GM12878 (cell line): ENCODE results near the gene SEMA3B. TPM values are rescaled to one million over a fixed set of nuclear protein-coding genes. Genes with fewer than 3 reads are reported as not detected.
A peak's percentile ranks its signal among the peaks of the same experiment; 100 is the strongest.

Experiments used
- ASH2L ChIP-seq: fragments of 300-600, 200-600 bp; sonication (generic); IDR thresholded peaks from 2 replicates; pipeline ENCODE4 v1.6.1; 2017; ENCODE audit warnings: low read depth, mild to moderate bottlenecking, borderline replicate concordance
- BMI1 ChIP-seq: fragments of 450-650 bp; IDR thresholded peaks from 2 replicates; pipeline ENCODE4 v1.6.1; 2016; ENCODE audit warnings: mild to moderate bottlenecking, moderate library complexity, borderline replicate concordance
- CTCF ChIP-seq, 3 experiments: IDR thresholded peaks in 2 of 3; conservative IDR thresholded peaks in 1 of 3; 2 replicates each; pipeline ENCODE4 v1.5.1; 2011; ENCODE audit warnings: low read depth in 3 of 3, low read length in 3 of 3, mild to moderate bottlenecking in 3 of 3, control low read depth in 2 of 3, moderate library complexity in 2 of 3, inconsistent platforms in 1 of 3, mixed read lengths in 1 of 3; ENCODE audit not compliant: control insufficient read depth in 2 of 3, insufficient read depth in 1 of 3; ENCODE audit errors: extremely low read depth in 1 of 3
- MXI1 ChIP-seq: fragments of 150-350 bp; IDR thresholded peaks from 2 replicates; pipeline ENCODE4 v1.6.1; 2011; ENCODE audit warnings: low read depth, mild to moderate bottlenecking, inconsistent platforms, low read length, improper control_type of control experiment
- POLR2AphosphoS2 ChIP-seq: IDR thresholded peaks from 2 replicates; pipeline ENCODE4 v1.6.1; 2011; ENCODE audit warnings: low read depth, mild to moderate bottlenecking, low read length, improper control_type of control experiment, moderate library complexity
- POLR2AphosphoS5 ChIP-seq: IDR thresholded peaks from 2 replicates; pipeline ENCODE4 v1.6.1; 2011; ENCODE audit warnings: mild to moderate bottlenecking, low read length, inconsistent platforms
- RAD21 ChIP-seq: IDR thresholded peaks from 2 replicates; pipeline ENCODE4 v1.6.1; 2011; ENCODE audit warnings: mild to moderate bottlenecking, low read depth, low read length, moderate library complexity; ENCODE audit not compliant: insufficient read depth
- RELB ChIP-seq: fragments of 450-650 bp; IDR thresholded peaks from 2 replicates; pipeline ENCODE4 v1.6.1; 2017; ENCODE audit warnings: low read depth, mild to moderate bottlenecking, moderate library complexity
- REST ChIP-seq: IDR thresholded peaks from 2 replicates; pipeline ENCODE4 v1.6.1; 2012; ENCODE audit warnings: mild to moderate bottlenecking, low read depth, low read length
- RUNX3 ChIP-seq: IDR thresholded peaks from 2 replicates; pipeline ENCODE4 v1.6.1; 2012; ENCODE audit warnings: low read length, inconsistent platforms
- SUPT20H ChIP-seq: IDR thresholded peaks from 2 replicates; pipeline ENCODE4 v1.6.1; 2011; ENCODE audit warnings: low read depth, mild to moderate bottlenecking, low read length, moderate library complexity, borderline replicate concordance; ENCODE audit not compliant: control insufficient read depth
- TCF3 ChIP-seq: IDR thresholded peaks from 2 replicates; pipeline ENCODE4 v1.6.1; 2012; ENCODE audit warnings: low read depth, mild to moderate bottlenecking, low read length, borderline replicate concordance; ENCODE audit not compliant: insufficient read depth
- YY1 ChIP-seq: IDR thresholded peaks from 2 replicates; pipeline ENCODE4 v1.6.1; 2011; ENCODE audit warnings: low read depth, mild to moderate bottlenecking, low read length
- ZSCAN29 ChIP-seq: fragments of 450-650 bp; IDR thresholded peaks from 2 replicates; pipeline ENCODE4 v1.6.1; 2017; ENCODE audit warnings: mild to moderate bottlenecking, moderate library complexity
- polyA plus RNA-seq, 11 experiments: library from polyadenylated mRNA; depleted of rRNA in 4 of 11; unstranded in 6 of 11; stranded (reverse) in 5 of 11; fragments of >200 nt; fragmentation: Nextera tagmentation in 4 of 11; fragmentation: Illumina TruSeq in 1 of 11; extraction: Ambion mirVana in 4 of 11; extraction: Trizol in 1 of 11; gene quantifications; 1 replicate in 1 of 11; 2 replicates in 10 of 11; pipeline versions ENCODE4 v1.2.1 to v1.2.3, GENCODE V29; 2011 to 2016; ENCODE audit warnings: inconsistent platforms in 2 of 11, missing spikeins in 2 of 11, low read depth in 1 of 11
- total RNA-seq, 4 experiments: library from RNA; depleted of rRNA in 3 of 4; stranded (reverse); fragments of >200 nt in 3 of 4; fragmentation: Illumina TruSeq in 1 of 4; extraction: Trizol in 1 of 4; gene quantifications; 2 replicates each; pipeline versions ENCODE4 v1.2.1 to v1.2.3, GENCODE V29; 2013 to 2021
- TF ChIP-seq, protein P1 (sequence below): fragments of 450-650 bp; formaldehyde crosslinking; IDR thresholded peaks from 2 replicates; pipeline ENCODE4 v1.4.0; 2020; ENCODE audit warnings: mild to moderate bottlenecking, moderate library complexity
- TF ChIP-seq, protein P2 (sequence below): IDR thresholded peaks from 2 replicates; pipeline ENCODE4 v1.6.1; 2011; ENCODE audit warnings: borderline replicate concordance, low read depth, mild to moderate bottlenecking, moderate library complexity, low read length; ENCODE audit not compliant: insufficient read depth, poor library complexity, severe bottlenecking

The SEMA3B gene
- total and polyA plus RNA-seq, 10 of the 15 experiments (the other 5 are each of a cell fraction or from before 2014, with no cell fraction given): 0.06 to 0.59 (median 0.14) TPM; not detected in 2

- TF ChIP-seq CTCF (IDR thresholded peaks at IDR 0.05 in 2 of 3, conservative IDR thresholded peaks at IDR 0.05 in 1 of 3; ENCODE audit: control insufficient read depth in 2 of 3, extremely low read depth in 1 of 3, insufficient read depth in 1 of 3, low read depth in 3 of 3, low read length in 3 of 3): peak; percentile 96 to 99 (median 98)
- TF ChIP-seq MXI1: peak; percentile 55; the same call in 1 of the 2 replicates
- TF ChIP-seq YY1: peak; percentile 87
- TF ChIP-seq ASH2L: no peak
- TF ChIP-seq SUPT20H: no peak
- no peak for TF ChIP-seq REST
- TF ChIP-seq, protein P1, sequence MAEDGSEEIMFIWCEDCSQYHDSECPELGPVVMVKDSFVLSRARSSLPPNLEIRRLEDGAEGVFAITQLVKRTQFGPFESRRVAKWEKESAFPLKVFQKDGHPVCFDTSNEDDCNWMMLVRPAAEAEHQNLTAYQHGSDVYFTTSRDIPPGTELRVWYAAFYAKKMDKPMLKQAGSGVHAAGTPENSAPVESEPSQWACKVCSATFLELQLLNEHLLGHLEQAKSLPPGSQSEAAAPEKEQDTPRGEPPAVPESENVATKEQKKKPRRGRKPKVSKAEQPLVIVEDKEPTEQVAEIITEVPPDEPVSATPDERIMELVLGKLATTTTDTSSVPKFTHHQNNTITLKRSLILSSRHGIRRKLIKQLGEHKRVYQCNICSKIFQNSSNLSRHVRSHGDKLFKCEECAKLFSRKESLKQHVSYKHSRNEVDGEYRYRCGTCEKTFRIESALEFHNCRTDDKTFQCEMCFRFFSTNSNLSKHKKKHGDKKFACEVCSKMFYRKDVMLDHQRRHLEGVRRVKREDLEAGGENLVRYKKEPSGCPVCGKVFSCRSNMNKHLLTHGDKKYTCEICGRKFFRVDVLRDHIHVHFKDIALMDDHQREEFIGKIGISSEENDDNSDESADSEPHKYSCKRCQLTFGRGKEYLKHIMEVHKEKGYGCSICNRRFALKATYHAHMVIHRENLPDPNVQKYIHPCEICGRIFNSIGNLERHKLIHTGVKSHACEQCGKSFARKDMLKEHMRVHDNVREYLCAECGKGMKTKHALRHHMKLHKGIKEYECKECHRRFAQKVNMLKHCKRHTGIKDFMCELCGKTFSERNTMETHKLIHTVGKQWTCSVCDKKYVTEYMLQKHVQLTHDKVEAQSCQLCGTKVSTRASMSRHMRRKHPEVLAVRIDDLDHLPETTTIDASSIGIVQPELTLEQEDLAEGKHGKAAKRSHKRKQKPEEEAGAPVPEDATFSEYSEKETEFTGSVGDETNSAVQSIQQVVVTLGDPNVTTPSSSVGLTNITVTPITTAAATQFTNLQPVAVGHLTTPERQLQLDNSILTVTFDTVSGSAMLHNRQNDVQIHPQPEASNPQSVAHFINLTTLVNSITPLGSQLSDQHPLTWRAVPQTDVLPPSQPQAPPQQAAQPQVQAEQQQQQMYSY (CRISPR knock-in tag): no peak
- 0 out of 2 replicates have a peak, but pooled peaks have one; percentile 20 for TF ChIP-seq TCF3
- peak; percentile 84 for TF ChIP-seq BMI1
- TF ChIP-seq RAD21: peak; percentile 89
- no peak for TF ChIP-seq POLR2AphosphoS5
- TF ChIP-seq, protein P2, sequence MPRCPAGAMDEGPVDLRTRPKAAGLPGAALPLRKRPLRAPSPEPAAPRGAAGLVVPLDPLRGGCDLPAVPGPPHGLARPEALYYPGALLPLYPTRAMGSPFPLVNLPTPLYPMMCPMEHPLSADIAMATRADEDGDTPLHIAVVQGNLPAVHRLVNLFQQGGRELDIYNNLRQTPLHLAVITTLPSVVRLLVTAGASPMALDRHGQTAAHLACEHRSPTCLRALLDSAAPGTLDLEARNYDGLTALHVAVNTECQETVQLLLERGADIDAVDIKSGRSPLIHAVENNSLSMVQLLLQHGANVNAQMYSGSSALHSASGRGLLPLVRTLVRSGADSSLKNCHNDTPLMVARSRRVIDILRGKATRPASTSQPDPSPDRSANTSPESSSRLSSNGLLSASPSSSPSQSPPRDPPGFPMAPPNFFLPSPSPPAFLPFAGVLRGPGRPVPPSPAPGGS: no peak
- TF ChIP-seq RUNX3: no peak
- no peak for TF ChIP-seq POLR2AphosphoS2
- TF ChIP-seq ZSCAN29: no peak
- peak; percentile 70; the same call in 1 of the 2 replicates for TF ChIP-seq RELB
Measured at GRCh38 chr3:50245831-50246516, 23.0 kb upstream of the SEMA3B start (continued).
